Progenitor cell of endocrine pancreas (in vitro differentiated cells): ENCODE measurements around the gene KLHL10. TPM values are rescaled to one million over a fixed set of nuclear protein-coding genes. Genes with fewer than 3 reads are reported as not detected.

Experiments used
- DNase-seq: peaks from one replicate; pipeline ENCODE4 v3.0.0; 2021; ENCODE audit warnings: low spot score; ENCODE audit not compliant: unreplicated experiment
- H3K27ac Mint-ChIP-seq: 2 replicates; pipeline ENCODE4 v1.8.0; 2021; ENCODE audit warnings: mild to moderate bottlenecking, moderate library complexity, mixed read lengths
- H3K27me3 Mint-ChIP-seq: 2 replicates; pipeline ENCODE4 v1.8.0; 2021; ENCODE audit warnings: mixed read lengths
- H3K36me3 Mint-ChIP-seq: 2 replicates; pipeline ENCODE4 v1.8.0; 2022; ENCODE audit warnings: mixed read lengths; ENCODE audit not compliant: insufficient read depth
- H3K4me1 Mint-ChIP-seq: 2 replicates; pipeline ENCODE4 v1.8.0; 2021; ENCODE audit warnings: low read depth, mixed read lengths
- H3K4me3 Mint-ChIP-seq: 2 replicates; pipeline ENCODE4 v1.8.0; 2021; ENCODE audit warnings: low read depth, mild to moderate bottlenecking, moderate library complexity, mixed read lengths
- H3K9me3 Mint-ChIP-seq: 2 replicates; pipeline ENCODE4 v1.8.0; 2021; ENCODE audit warnings: low read depth, mixed read lengths
- long read RNA-seq: library from polyadenylated mRNA; unstranded; transcript quantifications from one replicate; pipeline ENCODE4 v2.0.0, GENCODE V29; 2020
- total RNA-seq: library from RNA; stranded (reverse); gene quantifications from 2 replicates; pipeline ENCODE4 v1.2.1, GENCODE V29; 2021
- TF ChIP-seq, protein P1 (sequence below): fragments of 200-600 bp; sonication (generic); IDR thresholded peaks from one replicate; pipeline ENCODE4 v1.5.0; 2021; ENCODE audit warnings: antibody characterized with exemption, mild to moderate bottlenecking; ENCODE audit not compliant: unreplicated experiment

The KLHL10 gene
- not detected in 2 replicates for total RNA-seq
- long read RNA-seq = 0 reads

DNA sequence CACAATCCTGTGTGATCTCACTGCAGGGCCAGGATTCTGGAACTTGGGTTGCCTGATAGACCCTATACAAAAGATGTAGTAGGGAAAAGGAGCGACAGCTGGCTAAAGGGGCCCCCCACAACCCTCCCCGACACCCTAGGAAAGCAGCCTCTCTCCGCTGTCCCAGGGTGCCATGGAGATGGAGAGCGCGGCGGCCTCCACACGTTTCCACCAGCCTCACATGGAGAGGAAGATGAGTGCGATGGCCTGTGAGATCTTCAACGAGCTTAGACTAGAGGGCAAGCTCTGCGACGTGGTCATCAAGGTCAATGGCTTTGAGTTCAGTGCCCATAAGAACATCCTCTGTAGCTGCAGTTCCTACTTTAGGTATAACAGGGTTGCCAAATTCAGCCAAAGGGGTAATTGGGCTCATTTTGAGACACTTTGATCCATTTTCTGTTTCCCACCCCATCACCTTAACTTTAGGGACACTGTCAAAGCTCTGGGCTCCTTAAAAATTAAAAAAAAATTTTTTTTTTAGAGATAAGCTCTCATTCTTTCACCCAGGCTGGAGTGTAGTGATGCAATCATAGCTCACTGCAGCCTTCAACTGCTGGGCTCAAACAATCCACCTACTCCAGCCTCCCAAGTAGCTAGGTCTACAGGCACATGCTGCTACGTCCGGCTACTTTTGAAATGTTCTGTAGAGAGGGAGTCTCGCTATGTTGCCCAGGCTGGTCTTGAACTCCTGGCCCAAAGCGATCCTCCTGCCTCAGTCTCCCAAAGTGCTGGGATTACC lies at the start of gene KLHL10:
Gene KLHL10, plus strand, starts transcription at position 65 of the 778 bp plus-strand sequence. Its CDS starts 108 bp downstream, at position 173.
- TF ChIP-seq, protein P1, sequence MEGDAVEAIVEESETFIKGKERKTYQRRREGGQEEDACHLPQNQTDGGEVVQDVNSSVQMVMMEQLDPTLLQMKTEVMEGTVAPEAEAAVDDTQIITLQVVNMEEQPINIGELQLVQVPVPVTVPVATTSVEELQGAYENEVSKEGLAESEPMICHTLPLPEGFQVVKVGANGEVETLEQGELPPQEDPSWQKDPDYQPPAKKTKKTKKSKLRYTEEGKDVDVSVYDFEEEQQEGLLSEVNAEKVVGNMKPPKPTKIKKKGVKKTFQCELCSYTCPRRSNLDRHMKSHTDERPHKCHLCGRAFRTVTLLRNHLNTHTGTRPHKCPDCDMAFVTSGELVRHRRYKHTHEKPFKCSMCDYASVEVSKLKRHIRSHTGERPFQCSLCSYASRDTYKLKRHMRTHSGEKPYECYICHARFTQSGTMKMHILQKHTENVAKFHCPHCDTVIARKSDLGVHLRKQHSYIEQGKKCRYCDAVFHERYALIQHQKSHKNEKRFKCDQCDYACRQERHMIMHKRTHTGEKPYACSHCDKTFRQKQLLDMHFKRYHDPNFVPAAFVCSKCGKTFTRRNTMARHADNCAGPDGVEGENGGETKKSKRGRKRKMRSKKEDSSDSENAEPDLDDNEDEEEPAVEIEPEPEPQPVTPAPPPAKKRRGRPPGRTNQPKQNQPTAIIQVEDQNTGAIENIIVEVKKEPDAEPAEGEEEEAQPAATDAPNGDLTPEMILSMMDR = no peak
- peaks cover 6% of the 10 kb centered on the region for H3K4me1 Mint-ChIP-seq
- H3K4me3 Mint-ChIP-seq = peak within 1 kb of the TSS; percentile 86
- no peaks in the 10 kb centered on the region for H3K36me3 Mint-ChIP-seq
- DNase-seq = no peak
- H3K27ac Mint-ChIP-seq = no peak within 1 kb of the TSS
- H3K27me3 Mint-ChIP-seq = peaks cover 3% of the 10 kb centered on the region
- H3K9me3 Mint-ChIP-seq = no peaks in the 10 kb centered on the region

DNA sequence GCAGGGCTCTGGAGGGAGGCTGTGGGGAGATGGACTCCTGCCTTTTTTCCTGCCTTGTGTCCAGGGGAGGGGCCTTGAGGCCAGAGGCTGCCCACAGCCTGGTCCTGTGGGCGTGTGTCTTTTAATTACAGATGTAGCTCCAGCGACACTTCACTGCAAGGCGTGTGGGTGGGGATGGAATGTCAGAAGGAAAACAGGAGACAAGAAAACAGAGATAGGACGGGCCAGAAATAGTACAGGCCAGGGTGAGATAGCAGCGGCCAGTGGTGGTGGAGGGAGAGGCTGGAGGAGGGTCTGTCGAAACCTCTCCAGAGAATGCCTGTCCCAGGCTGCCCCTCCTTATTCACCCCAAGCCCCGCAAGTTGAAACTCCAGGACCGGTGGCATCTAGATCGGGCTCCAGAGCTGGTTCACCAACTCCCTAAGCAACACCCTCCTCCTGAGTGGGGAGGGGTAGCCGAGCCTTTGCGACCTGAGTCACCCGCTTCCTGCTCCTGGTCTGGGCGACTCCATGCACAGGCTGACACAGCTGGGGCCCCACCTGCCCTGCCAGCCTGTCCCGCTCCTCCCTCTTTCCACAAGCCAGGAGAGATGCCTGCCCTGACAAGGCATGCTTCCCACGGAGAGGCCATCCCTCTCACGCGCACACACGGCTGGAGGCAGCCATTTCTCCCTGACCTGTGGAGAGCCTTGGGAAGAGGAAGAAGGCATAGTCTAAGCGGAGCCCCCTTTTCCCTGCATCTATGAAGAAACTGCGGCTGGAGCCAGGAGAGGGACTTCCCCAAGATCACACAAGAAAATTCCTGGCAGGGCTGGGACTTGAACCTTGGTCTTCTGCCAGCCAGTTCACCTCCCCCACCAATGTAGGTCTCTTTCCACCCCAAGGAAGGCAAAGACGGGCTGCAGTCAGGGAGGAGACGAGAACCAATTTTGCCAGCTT lies 44.5 kb upstream of the KLHL10 start:
- H3K27ac Mint-ChIP-seq = peak overlapping the region; percentile 95
- H3K27me3 Mint-ChIP-seq = no peaks in the 10 kb centered on the region
- H3K36me3 Mint-ChIP-seq = no peaks in the 10 kb centered on the region
- no peak for DNase-seq
- H3K9me3 Mint-ChIP-seq = no peaks in the 10 kb centered on the region
- TF ChIP-seq, protein P1 = no peak
- H3K4me1 Mint-ChIP-seq = peaks cover 15% of the 10 kb centered on the region
- H3K4me3 Mint-ChIP-seq = no peak overlapping the region

DNA sequence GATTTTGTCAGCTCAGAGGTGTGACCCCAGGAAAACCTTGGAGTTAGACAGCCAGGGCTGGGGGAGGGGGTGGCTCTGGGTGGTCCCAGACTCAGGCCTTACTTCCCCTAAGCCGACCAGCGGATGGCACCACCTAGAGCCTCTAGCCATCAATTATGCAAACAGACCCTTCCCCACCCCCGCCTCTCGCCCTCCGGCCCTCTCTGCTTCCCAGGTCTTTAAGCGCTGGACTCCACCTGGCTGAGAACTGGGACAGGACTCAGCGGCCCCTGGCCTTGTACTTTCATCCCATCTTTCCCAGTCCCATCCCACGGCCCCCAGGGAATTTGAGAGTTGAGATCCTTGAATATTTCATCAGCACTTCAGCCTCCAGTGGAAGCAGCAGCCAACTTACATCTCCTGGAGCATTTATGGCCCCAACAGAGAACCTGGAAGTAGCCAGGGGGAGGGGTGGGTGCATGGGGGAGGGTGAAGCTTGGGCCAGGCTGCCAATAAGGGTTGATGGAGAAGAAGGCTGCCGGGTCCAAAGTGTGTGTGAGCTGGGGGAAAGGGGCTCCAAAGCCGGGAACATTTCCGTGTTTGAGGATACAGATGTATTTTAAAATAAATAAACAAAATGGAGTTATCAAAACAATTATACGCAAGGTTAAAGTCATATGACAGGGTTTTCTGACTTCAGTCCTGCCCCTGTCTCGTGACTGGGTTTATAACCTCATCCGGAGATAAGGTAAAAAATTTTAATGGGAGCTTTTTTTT lies 43.7 kb upstream of the KLHL10 start:
- Mint-ChIP-seq H3K27me3 (no peaks in the 10 kb centered on the region), H3K27ac (peak overlapping the region; percentile 95), H3K9me3 (no peaks in the 10 kb centered on the region), H3K36me3 (no peaks in the 10 kb centered on the region), H3K4me3 (no peak overlapping the region), H3K4me1 (peaks cover 15% of the 10 kb centered on the region)
- DNase-seq = no peak
- TF ChIP-seq, protein P1 = no peak

DNA sequence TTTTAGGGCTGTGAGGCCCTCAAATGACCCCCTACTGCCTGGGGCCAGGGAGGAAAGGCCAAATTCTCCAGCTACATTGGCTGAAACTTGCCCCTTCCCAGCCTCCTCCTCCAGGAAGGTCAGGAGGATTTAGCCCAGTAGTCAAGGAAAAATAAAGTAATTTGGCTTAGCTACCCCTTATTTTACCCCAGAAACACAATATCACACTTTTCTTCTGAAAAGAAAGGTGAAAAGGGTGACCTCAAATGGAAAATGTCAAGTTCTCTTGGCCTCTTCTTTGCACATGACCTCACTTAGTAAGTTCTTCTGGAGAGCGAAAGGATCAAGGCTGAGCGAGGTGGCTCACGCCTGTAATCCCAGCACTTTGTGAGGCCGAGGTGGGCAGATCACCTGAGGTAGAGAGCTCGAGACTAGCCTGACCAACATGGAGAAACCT lies 43.1 kb upstream of the KLHL10 start:
- Mint-ChIP-seq H3K27me3 (no peaks in the 10 kb centered on the region), H3K27ac (no peak overlapping the region), H3K36me3 (no peaks in the 10 kb centered on the region), H3K9me3 (no peaks in the 10 kb centered on the region), H3K4me1 (peaks cover 15% of the 10 kb centered on the region), H3K4me3 (no peak overlapping the region)
- DNase-seq = no peak
- TF ChIP-seq, protein P1 = no peak
